Choroid plexus epithelial cell (primary cell): ENCODE results near the gene CAMKMT.

Source experiments
- DNase-seq: peaks from one replicate; pipeline ENCODE4 v3.0.0-alpha.2; 2010; ENCODE audit warnings: low read depth
- H3K4me3 ChIP-seq: 2 replicates; pipeline ENCODE4 v1.5.1; 2011; ENCODE audit warnings: low read depth, mild to moderate bottlenecking, control low read depth, low read length, moderate library complexity
- TF ChIP-seq, protein P1 (sequence below): conservative IDR thresholded peaks from 2 replicates; pipeline ENCODE4 v1.5.1; 2011; ENCODE audit warnings: low read depth, mild to moderate bottlenecking, control low read depth, inconsistent platforms, low read length, moderate library complexity

Gene CAMKMT

DNA sequence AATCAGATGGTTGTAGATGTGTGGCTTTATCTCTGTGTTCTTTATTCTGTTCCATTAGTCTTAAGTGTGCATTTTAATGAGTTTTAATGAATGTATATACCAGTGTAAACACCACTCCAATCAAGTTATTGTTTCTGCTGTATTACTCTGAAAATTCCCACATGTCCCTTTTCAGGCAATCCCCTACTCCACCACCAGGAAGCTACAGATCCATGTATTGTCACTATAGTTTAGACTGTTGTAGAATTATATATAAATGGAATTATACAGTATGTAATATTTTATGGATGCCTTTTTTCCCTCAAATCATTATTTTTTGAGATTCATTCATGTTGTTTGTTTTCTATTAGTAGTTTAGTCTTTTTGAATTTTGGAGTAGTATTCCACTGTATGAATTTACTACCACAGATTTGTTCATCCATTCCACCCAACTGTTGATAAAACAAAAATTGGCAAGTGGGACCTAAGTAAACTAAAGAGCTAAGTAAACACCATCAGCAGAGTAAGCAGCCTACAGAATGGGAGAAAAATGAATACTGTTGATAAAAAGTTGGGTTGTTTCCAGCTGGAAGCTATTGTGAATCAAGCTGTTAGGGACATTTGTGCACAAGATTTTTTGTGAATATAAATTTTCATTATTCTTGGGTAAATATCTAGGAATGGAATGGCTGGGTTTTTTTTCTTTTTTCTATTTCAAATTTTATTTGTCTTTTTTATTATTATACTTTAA, 262.0 kb downstream of the CAMKMT start:
- no peak overlapping the region for H3K4me3 ChIP-seq
- TF ChIP-seq, protein P1, sequence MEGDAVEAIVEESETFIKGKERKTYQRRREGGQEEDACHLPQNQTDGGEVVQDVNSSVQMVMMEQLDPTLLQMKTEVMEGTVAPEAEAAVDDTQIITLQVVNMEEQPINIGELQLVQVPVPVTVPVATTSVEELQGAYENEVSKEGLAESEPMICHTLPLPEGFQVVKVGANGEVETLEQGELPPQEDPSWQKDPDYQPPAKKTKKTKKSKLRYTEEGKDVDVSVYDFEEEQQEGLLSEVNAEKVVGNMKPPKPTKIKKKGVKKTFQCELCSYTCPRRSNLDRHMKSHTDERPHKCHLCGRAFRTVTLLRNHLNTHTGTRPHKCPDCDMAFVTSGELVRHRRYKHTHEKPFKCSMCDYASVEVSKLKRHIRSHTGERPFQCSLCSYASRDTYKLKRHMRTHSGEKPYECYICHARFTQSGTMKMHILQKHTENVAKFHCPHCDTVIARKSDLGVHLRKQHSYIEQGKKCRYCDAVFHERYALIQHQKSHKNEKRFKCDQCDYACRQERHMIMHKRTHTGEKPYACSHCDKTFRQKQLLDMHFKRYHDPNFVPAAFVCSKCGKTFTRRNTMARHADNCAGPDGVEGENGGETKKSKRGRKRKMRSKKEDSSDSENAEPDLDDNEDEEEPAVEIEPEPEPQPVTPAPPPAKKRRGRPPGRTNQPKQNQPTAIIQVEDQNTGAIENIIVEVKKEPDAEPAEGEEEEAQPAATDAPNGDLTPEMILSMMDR, result peak; percentile 24
- no peak for DNase-seq

DNA sequence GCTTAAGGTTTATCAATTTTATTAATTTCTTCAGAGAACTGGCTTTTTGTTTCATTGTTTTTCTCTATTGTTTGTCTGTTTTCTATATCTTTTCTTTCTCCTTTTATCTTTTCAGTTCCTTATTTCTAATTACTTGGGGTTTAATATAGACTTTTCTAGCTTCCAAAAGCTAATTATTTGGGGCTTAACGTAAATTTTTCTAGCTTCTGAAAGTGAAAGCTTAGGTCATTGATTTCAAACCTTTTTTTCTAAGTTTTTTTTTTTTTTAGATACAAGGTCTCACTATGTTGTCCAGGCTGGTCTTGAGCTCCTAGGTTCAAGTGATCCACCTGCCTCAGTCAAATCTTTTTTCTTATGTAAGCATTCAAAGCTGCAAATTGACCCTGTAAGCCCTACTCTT, 266.6 kb downstream of the CAMKMT start:
- TF ChIP-seq, protein P1, result no peak
- no peak overlapping the region for H3K4me3 ChIP-seq
- no peak for DNase-seq

DNA sequence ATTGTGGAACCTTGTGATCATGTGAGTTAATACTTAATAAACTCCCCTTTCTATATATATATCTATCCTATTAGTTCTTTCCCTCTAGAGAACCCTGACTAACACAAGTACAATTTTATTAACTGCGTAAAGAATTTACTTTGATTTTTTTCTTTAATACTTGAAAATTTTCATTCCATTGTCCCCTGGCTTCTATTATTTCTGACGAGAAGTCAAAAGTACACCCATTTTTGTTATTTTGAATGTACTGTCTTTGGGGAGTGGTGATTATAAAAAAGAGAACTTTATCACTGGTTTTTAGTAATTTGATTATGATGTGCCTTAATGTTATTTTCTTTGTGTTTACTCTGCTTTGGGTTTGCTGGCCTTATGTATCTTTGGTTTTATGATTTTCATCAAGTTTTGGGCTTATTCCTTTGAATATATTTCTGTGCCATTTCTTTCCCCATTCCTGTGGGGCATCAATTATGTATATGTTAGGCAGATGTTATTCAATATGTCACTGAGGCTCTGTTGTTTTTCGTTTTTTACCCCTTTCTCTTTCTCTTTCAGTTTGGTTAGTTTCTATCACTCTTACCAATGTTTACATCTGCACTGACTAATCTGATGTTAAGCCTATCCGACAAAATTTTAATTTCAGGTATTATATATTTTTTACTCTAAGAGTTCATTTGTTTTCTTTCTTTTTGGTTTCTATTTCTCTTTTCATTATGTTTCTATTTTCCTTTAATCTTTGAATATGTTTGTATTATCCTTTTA, 271.4 kb downstream of the CAMKMT start:
- no peak for DNase-seq
- TF ChIP-seq, protein P1, result no peak
- H3K4me3 ChIP-seq, result no peak overlapping the region

DNA sequence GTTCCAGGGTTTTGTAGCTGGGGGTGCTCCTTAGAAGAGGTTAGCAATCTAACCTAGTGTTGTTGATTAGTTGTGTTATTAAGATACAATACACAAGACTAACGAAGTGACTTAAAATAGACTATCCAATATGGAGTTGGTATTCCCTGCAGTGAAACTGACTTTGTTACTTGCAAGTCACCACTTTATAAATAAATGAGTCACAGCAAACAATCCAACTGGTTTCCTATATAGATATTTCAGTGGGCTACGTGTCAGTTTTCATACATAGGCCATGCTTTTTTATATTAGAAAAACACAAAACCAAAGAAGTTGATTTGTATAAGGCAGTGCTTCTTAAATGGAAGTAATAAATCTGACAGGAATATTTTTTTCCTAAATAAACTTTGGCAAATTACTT, 274.0 kb downstream of the CAMKMT start:
- H3K4me3 ChIP-seq, result no peak overlapping the region
- TF ChIP-seq, protein P1, result no peak
- DNase-seq, result no peak

DNA sequence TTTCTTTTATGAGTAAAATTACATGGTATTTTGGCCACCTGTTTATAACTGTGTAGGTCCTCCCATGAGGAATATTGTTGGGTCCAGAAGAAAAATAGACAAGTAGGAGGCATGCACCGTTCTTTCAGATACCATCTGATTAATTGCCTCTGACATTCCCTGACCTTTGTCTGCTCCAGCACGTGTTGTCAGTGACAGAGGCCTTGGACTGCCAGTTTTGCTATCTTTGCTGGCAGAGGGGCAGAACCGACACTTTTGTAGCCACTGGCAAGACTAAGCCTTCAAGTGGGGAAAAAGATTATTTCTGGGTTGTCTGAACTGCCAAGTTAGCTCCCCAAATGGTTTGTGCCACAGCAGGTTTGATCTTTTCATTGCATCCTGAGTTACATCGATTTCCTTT, 276.9 kb downstream of the CAMKMT start:
- TF ChIP-seq, protein P1, result no peak

DNA sequence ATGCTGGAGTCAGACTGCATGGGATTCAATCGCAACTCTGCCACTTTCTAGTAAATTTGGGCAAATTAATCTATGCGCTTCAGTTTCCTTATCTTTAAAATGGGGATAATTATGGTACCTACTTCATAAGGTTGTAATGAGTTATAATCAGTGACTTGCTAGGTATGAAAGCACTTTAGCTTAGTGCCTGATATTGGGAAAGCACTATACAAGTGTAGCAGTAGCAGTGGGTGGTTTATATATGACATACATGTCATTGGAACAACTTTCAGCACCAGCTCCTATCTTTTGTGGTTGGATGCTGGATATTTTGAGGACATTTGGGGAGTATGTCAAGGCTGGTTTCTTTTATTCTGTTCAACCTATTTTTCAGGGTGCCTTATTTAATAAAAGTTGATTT, 277.7 kb downstream of the CAMKMT start:
- TF ChIP-seq, protein P1, result no peak
- H3K4me3 ChIP-seq, result no peak overlapping the region
- DNase-seq, result no peak

More for the DNA sequence above, 276.9 kb downstream of the CAMKMT start:
- no peak for DNase-seq
- H3K4me3 ChIP-seq, result no peak overlapping the region
